Adrenal gland (tissue), 5 donors: ENCODE data around the gene PPP1R12B.

Experiments used
- POLR2A ChIP-seq, 2 donors: fragments of 450-650 bp; IDR thresholded peaks; one replicate each; pipeline ENCODE4 v1.6.1; 2017; ENCODE audit warnings: antibody characterized with exemption in 2 of 2, mild to moderate bottlenecking in 2 of 2, moderate library complexity in 1 of 2
- TF ChIP-seq, protein P1 (sequence below), 6 experiments: fragments of 450-650 bp in 4 of 6; fragments of 200-600 bp in 2 of 6; sonication (generic) in 1 of 6; IDR thresholded peaks; 1 replicate in 5 of 6; 2 replicates in 1 of 6; pipeline versions ENCODE4 v1.5.1 to v1.8.0; 2016 to 2021; ENCODE audit warnings: antibody characterized with exemption in 6 of 6, mild to moderate bottlenecking in 2 of 6, moderate library complexity in 1 of 6
- donor health status: DM: no; HTN: no; CAD: no.

DNA sequence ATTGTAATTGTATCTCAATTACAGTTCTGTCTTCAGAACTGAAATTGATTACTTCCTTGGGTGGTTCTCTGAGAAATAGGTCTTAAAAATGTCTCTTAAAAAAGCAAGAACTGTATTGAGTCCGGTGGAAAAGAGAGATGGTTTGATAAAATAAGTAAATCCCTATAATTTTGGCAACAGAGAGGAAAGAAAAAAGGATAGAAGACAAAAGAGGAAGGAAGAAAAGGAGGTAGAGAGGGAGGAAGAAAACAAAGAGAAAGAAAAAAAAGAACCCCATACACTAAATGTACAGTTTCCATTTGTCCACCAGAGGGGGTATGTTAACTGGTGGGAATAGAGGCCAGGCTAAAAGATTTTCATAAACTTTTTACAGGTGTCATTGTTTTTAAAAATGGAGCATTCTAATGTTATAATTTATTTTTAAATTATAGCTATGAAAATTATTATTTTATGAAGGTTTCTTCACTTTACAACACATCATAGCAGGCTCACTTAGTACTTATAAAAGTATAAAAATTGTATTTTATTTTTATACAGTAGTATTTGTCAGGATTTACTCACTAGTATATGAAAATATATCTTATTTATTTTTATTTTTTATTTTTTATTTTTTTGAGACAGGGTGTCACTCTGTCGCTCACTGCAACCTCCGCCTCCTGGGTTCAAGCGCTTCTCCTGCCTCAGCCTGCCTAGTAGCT, 4.7 kb upstream of the PPP1R12B start:
- TF ChIP-seq, protein P1, sequence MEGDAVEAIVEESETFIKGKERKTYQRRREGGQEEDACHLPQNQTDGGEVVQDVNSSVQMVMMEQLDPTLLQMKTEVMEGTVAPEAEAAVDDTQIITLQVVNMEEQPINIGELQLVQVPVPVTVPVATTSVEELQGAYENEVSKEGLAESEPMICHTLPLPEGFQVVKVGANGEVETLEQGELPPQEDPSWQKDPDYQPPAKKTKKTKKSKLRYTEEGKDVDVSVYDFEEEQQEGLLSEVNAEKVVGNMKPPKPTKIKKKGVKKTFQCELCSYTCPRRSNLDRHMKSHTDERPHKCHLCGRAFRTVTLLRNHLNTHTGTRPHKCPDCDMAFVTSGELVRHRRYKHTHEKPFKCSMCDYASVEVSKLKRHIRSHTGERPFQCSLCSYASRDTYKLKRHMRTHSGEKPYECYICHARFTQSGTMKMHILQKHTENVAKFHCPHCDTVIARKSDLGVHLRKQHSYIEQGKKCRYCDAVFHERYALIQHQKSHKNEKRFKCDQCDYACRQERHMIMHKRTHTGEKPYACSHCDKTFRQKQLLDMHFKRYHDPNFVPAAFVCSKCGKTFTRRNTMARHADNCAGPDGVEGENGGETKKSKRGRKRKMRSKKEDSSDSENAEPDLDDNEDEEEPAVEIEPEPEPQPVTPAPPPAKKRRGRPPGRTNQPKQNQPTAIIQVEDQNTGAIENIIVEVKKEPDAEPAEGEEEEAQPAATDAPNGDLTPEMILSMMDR (IDR thresholded peaks at IDR 0.05), result peak; percentile 61 to 88 (median 72)
- no peak for TF ChIP-seq POLR2A (IDR thresholded peaks at IDR 0.05)
